ENCODE results near the gene CAMTA1.
"Not testable (repeated sequence)": the region's sequence is repeated elsewhere in the genome, so short reads cannot be mapped to it uniquely, and the experiment has no call there.

CAMTA1 gene

GRCh38 chr1:7594714-7595295 is 809.6 kb downstream of the CAMTA1 start:
- Histone ChIP-seq H3K4me3 (ENCODE audit: low read depth in 1 of 2, low read length in 2 of 2) (no peak overlapping the region), H3K79me2 (ENCODE audit: insufficient read depth, low read length) (no peaks in the 10 kb centered on the region)
- no peak for DNase-seq

DNA sequence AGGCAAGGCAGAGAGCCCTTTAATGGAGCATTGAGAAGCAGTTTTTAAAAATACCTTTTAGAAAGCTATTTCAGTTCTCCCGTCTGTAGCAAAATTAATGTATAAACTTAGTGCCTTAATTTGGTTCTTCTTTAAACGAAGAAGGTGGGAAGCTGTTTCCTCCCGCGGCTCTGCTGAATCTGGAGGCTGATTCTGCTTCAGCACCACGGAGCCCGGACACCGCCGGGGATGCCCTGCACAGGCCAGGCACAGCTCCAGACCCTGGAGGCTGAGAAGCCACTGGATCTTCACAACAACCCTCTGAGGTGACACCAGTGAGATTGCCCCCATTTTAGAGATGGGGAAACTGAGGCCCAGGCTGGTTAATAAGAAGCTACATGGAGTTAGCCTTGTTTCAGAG is 810.1 kb downstream of the CAMTA1 start:
- no peak overlapping the region for H3K27ac ChIP-seq (ENCODE audit: low read length)
- no peaks in the 10 kb centered on the region for H3K9me3 ChIP-seq (ENCODE audit: insufficient read depth, low read length, severe bottlenecking)
- no peak overlapping the region for H3K4me2 ChIP-seq (ENCODE audit: insufficient read depth, low read length)
- no peak overlapping the region for H2AFZ ChIP-seq (ENCODE audit: low read depth, low read length)
- no peaks in the 10 kb centered on the region for H3K27me3 ChIP-seq (ENCODE audit: insufficient read depth, low read length, poor library complexity)
- DNase-seq (no peak), ATAC-seq (ENCODE audit: insufficient read depth, low read depth) (no peak)
- no peak overlapping the region for H3K4me3 ChIP-seq (ENCODE audit: low read depth in 1 of 2, low read length in 2 of 2)
- no peaks in the 10 kb centered on the region for H3K79me2 ChIP-seq (ENCODE audit: insufficient read depth, low read length)
- no peak overlapping the region for H3K9ac ChIP-seq (ENCODE audit: low read depth, low read length)
- H3K36me3 ChIP-seq (ENCODE audit: insufficient read depth, low read length) = no peaks in the 10 kb centered on the region
- TF ChIP-seq, protein P1, sequence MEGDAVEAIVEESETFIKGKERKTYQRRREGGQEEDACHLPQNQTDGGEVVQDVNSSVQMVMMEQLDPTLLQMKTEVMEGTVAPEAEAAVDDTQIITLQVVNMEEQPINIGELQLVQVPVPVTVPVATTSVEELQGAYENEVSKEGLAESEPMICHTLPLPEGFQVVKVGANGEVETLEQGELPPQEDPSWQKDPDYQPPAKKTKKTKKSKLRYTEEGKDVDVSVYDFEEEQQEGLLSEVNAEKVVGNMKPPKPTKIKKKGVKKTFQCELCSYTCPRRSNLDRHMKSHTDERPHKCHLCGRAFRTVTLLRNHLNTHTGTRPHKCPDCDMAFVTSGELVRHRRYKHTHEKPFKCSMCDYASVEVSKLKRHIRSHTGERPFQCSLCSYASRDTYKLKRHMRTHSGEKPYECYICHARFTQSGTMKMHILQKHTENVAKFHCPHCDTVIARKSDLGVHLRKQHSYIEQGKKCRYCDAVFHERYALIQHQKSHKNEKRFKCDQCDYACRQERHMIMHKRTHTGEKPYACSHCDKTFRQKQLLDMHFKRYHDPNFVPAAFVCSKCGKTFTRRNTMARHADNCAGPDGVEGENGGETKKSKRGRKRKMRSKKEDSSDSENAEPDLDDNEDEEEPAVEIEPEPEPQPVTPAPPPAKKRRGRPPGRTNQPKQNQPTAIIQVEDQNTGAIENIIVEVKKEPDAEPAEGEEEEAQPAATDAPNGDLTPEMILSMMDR (IDR thresholded peaks at IDR 0.05; ENCODE audit: borderline replicate concordance, extremely low read depth, low read length, poor library complexity, severe bottlenecking) = no peak
- TF ChIP-seq EZH2 (IDR thresholded peaks at IDR 0.05; ENCODE audit: borderline replicate concordance, low read depth, low read length, severe bottlenecking) = no peak
- H3K4me1 ChIP-seq (ENCODE audit: insufficient read depth, low read length) = no peaks in the 10 kb centered on the region
- H4K20me1 ChIP-seq (ENCODE audit: insufficient read depth, low read length) = peaks cover 10% of the 10 kb centered on the region; the same call in 1 of the 2 replicates

More at GRCh38 chr1:7594714-7595295, 809.6 kb downstream of the CAMTA1 start:
- no peaks in the 10 kb centered on the region for H3K36me3 ChIP-seq (ENCODE audit: insufficient read depth, low read length)
- H3K9me3 ChIP-seq (ENCODE audit: insufficient read depth, low read length, severe bottlenecking) = no peaks in the 10 kb centered on the region
- H3K9ac ChIP-seq (ENCODE audit: low read depth, low read length) = no peak overlapping the region
- H4K20me1 ChIP-seq (ENCODE audit: insufficient read depth, low read length) = peaks cover 10% of the 10 kb centered on the region; the same call in 1 of the 2 replicates
- TF ChIP-seq EZH2 (IDR thresholded peaks at IDR 0.05; ENCODE audit: borderline replicate concordance, low read depth, low read length, severe bottlenecking) = no peak
- no peaks in the 10 kb centered on the region for H3K27me3 ChIP-seq (ENCODE audit: insufficient read depth, low read length, poor library complexity)
- H3K4me2 ChIP-seq (ENCODE audit: insufficient read depth, low read length) = no peak overlapping the region
- no peak overlapping the region for H3K27ac ChIP-seq (ENCODE audit: low read length)
- no peak overlapping the region for H2AFZ ChIP-seq (ENCODE audit: low read depth, low read length)
- no peaks in the 10 kb centered on the region for H3K4me1 ChIP-seq (ENCODE audit: insufficient read depth, low read length)
- ATAC-seq (ENCODE audit: insufficient read depth, low read depth) = no peak

DNA sequence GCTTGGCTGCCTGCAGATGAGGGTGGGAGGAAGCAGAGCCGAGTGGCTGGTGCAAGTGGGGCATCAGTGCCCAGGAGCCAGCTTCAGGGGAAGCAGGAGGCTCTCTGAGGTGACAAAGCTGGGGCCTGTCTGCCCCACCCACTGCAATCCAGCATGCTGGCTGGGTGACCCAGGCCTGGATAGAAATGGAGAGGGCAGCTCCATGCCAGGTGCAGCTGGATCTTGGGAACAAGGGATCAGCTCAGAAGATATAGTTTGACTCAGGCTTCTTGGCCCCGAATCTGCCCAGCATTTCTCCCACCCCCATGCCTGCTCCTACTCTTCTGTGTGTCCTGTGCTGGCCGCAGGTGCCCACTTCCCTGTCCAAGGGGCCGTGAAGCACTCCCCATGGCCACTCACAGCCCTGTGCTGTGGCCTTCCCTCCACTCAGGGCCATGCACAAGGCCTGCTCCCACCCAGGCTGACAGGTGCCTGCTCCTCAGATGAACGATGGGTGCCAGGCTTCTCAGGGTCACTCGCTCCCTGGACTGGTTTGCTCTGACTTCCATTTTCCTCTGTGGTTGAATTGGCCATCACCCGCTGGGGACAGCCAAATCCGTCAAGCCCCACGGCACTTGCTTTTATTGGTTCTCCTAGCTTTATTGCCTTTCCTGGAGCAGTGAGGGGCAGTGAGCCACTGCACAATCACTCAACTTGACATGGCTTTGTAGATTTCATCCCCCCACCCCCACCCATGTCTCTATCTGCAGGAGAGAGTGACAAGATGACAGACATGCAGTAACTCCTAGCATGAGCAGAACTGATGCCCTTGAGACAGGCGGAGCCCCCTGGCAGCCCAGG is 811.1 kb downstream of the CAMTA1 start:
- no peak overlapping the region for H3K27ac ChIP-seq (ENCODE audit: low read length)
- H3K4me2 ChIP-seq (ENCODE audit: insufficient read depth, low read length) = no peak overlapping the region
- no peaks in the 10 kb centered on the region for H3K27me3 ChIP-seq (ENCODE audit: insufficient read depth, low read length, poor library complexity)
- no peak overlapping the region for H3K4me3 ChIP-seq (ENCODE audit: low read depth in 1 of 2, low read length in 2 of 2)
- no peaks in the 10 kb centered on the region for H3K79me2 ChIP-seq (ENCODE audit: insufficient read depth, low read length)
- H3K36me3 ChIP-seq (ENCODE audit: insufficient read depth, low read length) = no peaks in the 10 kb centered on the region
- no peak for DNase-seq
- H3K9me3 ChIP-seq (ENCODE audit: insufficient read depth, low read length, severe bottlenecking) = no peaks in the 10 kb centered on the region
- H2AFZ ChIP-seq (ENCODE audit: low read depth, low read length) = no peak overlapping the region
- H4K20me1 ChIP-seq (ENCODE audit: insufficient read depth, low read length) = peaks cover 10% of the 10 kb centered on the region; the same call in 1 of the 2 replicates
- no peak overlapping the region for H3K9ac ChIP-seq (ENCODE audit: low read depth, low read length)
- TF ChIP-seq EZH2 (IDR thresholded peaks at IDR 0.05; ENCODE audit: borderline replicate concordance, low read depth, low read length, severe bottlenecking) = no peak
- TF ChIP-seq, protein P1 (IDR thresholded peaks at IDR 0.05; ENCODE audit: borderline replicate concordance, extremely low read depth, low read length, poor library complexity, severe bottlenecking) = no peak
- ATAC-seq (ENCODE audit: insufficient read depth, low read depth) = no peak
- no peaks in the 10 kb centered on the region for H3K4me1 ChIP-seq (ENCODE audit: insufficient read depth, low read length)

DNA sequence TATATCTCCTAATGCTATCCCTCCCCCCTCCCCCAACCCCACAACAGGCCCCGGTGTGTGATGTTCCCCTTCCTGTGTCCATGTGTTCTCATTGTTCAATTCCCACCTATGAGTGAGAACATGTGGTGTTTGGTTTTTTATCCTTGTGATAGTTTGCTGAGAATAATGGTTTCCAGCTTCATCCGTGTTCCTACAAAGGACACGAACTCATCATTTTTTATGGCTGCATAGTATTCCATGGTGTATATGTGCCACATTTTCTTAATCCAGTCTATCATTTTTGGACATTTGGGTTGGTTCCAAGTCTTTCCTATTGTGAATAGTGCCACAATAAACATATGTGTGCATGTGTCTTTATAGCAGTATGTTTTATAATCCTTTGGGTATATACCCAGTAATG is 812.8 kb downstream of the CAMTA1 start:
- H3K9ac ChIP-seq (ENCODE audit: low read depth, low read length); H3K27ac ChIP-seq (ENCODE audit: low read length); ATAC-seq (ENCODE audit: insufficient read depth, low read depth); H3K4me1 ChIP-seq (ENCODE audit: insufficient read depth, low read length); H3K4me2 ChIP-seq (ENCODE audit: insufficient read depth, low read length); H3K4me3 ChIP-seq (ENCODE audit: low read depth in 1 of 2, low read length in 2 of 2); H3K79me2 ChIP-seq (ENCODE audit: insufficient read depth, low read length); H3K36me3 ChIP-seq (ENCODE audit: insufficient read depth, low read length); H2AFZ ChIP-seq (ENCODE audit: low read depth, low read length); H3K9me3 ChIP-seq (ENCODE audit: insufficient read depth, low read length, severe bottlenecking); DNase-seq; H4K20me1 ChIP-seq (ENCODE audit: insufficient read depth, low read length); H3K27me3 ChIP-seq (ENCODE audit: insufficient read depth, low read length, poor library complexity): not testable (repeated sequence)

DNA sequence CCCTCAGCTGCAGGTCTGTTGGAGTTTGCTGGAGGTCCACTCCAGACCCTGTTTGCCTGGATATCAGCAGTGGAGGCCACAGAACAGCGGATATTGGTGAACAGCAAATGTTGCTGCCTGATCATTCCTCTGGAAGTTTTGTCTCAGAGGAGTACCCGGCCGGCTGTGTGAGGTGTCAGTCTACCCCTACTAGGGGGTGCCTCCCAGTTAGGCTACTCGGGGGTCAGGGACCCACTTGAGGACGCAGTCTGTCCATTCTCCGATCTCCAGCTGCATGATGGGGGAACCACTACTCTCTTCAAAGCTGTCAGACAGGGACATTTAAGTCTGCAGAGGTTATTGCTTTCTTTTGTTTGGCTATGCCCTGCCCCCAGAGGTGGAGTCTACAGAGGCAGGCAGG is 819.7 kb downstream of the CAMTA1 start:
- not testable (repeated sequence) for H2AFZ ChIP-seq (ENCODE audit: low read depth, low read length); H3K79me2 ChIP-seq (ENCODE audit: insufficient read depth, low read length); H3K27me3 ChIP-seq (ENCODE audit: insufficient read depth, low read length, poor library complexity); H3K4me3 ChIP-seq (ENCODE audit: low read depth in 1 of 2, low read length in 2 of 2); ATAC-seq (ENCODE audit: insufficient read depth, low read depth); H3K9me3 ChIP-seq (ENCODE audit: insufficient read depth, low read length, severe bottlenecking); H3K9ac ChIP-seq (ENCODE audit: low read depth, low read length); DNase-seq; H4K20me1 ChIP-seq (ENCODE audit: insufficient read depth, low read length); H3K27ac ChIP-seq (ENCODE audit: low read length); H3K4me1 ChIP-seq (ENCODE audit: insufficient read depth, low read length); H3K36me3 ChIP-seq (ENCODE audit: insufficient read depth, low read length); H3K4me2 ChIP-seq (ENCODE audit: insufficient read depth, low read length)

Measured in DND-41 (cell line).